ENCODE results near the gene RAB7B. TPM values are rescaled to one million over a fixed set of nuclear protein-coding genes. Genes with fewer than 3 reads are reported as not detected.

RAB7B gene
- total and polyA plus RNA-seq, 2 donors (not counting 1 experiment from before 2014, with no cell fraction given): 9.1 to 15.5 TPM

DNA sequence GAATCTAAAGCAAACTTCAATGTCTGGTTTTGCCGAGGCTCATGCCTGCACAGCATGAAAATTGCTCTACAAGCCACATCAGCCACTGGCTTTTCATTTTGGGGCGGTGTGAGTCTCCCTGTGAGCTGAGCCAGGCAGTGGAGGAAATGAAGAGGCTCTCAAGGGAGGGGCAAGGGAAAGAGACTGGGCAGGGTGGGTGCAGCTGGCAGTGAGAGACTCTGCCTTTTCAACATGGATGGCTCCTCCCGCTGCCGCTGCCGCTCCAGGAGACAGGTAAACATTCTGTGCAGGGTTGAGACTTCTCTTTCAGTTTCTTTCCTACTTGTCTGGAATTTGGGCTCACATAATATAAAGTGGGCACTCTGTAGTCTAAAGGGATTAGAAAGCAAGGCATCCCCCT, 31.8 kb upstream of the RAB7B start:
- peaks cover 19% of the 10 kb centered on the region for H3K27me3 ChIP-seq (ENCODE audit: control insufficient read depth, insufficient read depth, low read length)
- no peaks in the 10 kb centered on the region for H3K9me3 ChIP-seq (ENCODE audit: control insufficient read depth, insufficient read depth, low read depth, low read length)
- H3K79me2 ChIP-seq (ENCODE audit: control insufficient read depth, insufficient read depth, low read length): no peaks in the 10 kb centered on the region
- DNase-seq (ENCODE audit: low read depth in 2 of 2): no peak
- H3K4me2 ChIP-seq (ENCODE audit: extremely low read depth, insufficient read depth, low read length): no peak overlapping the region
- no peak overlapping the region for H2AFZ ChIP-seq (ENCODE audit: low read length)
- TF ChIP-seq EZH2 (IDR thresholded peaks at IDR 0.05; ENCODE audit: low read length, missing control alignments) (no peak), CTCF (conservative IDR thresholded peaks at IDR 0.05 in 1 of 2, IDR thresholded peaks at IDR 0.05 in 1 of 2; ENCODE audit: low read depth in 1 of 2, low read length in 2 of 2) (no peak)
- no peaks in the 10 kb centered on the region for H4K20me1 ChIP-seq (ENCODE audit: control insufficient read depth, extremely low read depth, insufficient read depth, low read length)
- H3K27ac ChIP-seq (ENCODE audit: insufficient read depth, low read length): no peak overlapping the region
- H3K4me3 ChIP-seq (replicated peaks in 1 of 4; ENCODE audit: control extremely low read depth in 1 of 4, insufficient read depth in 1 of 4, low read depth in 3 of 4, low read length in 4 of 4): no peak overlapping the region
- H3K36me3 ChIP-seq (ENCODE audit: control insufficient read depth, insufficient read depth, low read length): no peaks in the 10 kb centered on the region
- no peak overlapping the region for H3K9ac ChIP-seq (ENCODE audit: insufficient read depth, low read length)
- H3K4me1 ChIP-seq (ENCODE audit: control insufficient read depth, extremely low read depth, insufficient read depth, low read length): no peaks in the 10 kb centered on the region

GRCh38 chr1:206032380-206033140, 29.4 kb upstream of the RAB7B start:
- no peaks in the 10 kb centered on the region for H3K4me1 ChIP-seq (ENCODE audit: control insufficient read depth, extremely low read depth, insufficient read depth, low read length)
- no peak overlapping the region for H2AFZ ChIP-seq (ENCODE audit: low read length)
- H3K9ac ChIP-seq (ENCODE audit: insufficient read depth, low read length): no peak overlapping the region
- H4K20me1 ChIP-seq (ENCODE audit: control insufficient read depth, extremely low read depth, insufficient read depth, low read length): no peaks in the 10 kb centered on the region
- H3K27me3 ChIP-seq (ENCODE audit: control insufficient read depth, insufficient read depth, low read length): peaks cover 22% of the 10 kb centered on the region
- TF ChIP-seq CTCF (conservative IDR thresholded peaks at IDR 0.05 in 1 of 2, IDR thresholded peaks at IDR 0.05 in 1 of 2; ENCODE audit: low read depth in 1 of 2, low read length in 2 of 2): no peak
- TF ChIP-seq EZH2 (IDR thresholded peaks at IDR 0.05; ENCODE audit: low read length, missing control alignments): no peak
- H3K27ac ChIP-seq (ENCODE audit: insufficient read depth, low read length): no peak overlapping the region
- no peak overlapping the region for H3K4me2 ChIP-seq (ENCODE audit: extremely low read depth, insufficient read depth, low read length)
- H3K79me2 ChIP-seq (ENCODE audit: control insufficient read depth, insufficient read depth, low read length): no peaks in the 10 kb centered on the region
- H3K4me3 ChIP-seq (replicated peaks in 1 of 4; ENCODE audit: control extremely low read depth in 1 of 4, insufficient read depth in 1 of 4, low read depth in 3 of 4, low read length in 4 of 4): no peak overlapping the region
- H3K36me3 ChIP-seq (ENCODE audit: control insufficient read depth, insufficient read depth, low read length): no peaks in the 10 kb centered on the region
- peak in 1 of 2 donors; percentile 6 for DNase-seq (ENCODE audit: low read depth in 2 of 2)
- no peaks in the 10 kb centered on the region for H3K9me3 ChIP-seq (ENCODE audit: control insufficient read depth, insufficient read depth, low read depth, low read length)

DNA sequence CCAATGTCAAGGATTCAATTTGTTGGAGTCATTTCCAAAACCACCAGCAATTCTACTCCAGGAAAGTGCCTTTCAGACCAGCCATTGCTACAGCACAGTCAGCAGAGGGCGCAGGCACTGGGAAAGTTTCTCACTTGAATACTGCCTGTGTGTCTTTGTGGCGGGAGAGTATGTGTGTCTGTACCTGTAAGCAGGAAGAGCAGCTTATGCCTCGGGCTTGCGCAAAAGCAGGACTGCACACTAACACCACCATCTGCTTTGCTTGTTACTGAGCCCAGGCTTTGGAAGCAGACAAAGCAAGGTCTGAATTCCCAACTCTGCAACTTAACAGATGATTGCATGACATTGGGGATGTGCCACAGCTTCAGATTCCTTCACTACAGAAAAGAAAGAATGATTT, 27.5 kb upstream of the RAB7B start:
- H3K4me1 ChIP-seq (ENCODE audit: control insufficient read depth, extremely low read depth, insufficient read depth, low read length): no peaks in the 10 kb centered on the region
- no peak overlapping the region for H3K9ac ChIP-seq (ENCODE audit: insufficient read depth, low read length)
- H4K20me1 ChIP-seq (ENCODE audit: control insufficient read depth, extremely low read depth, insufficient read depth, low read length): no peaks in the 10 kb centered on the region
- H3K36me3 ChIP-seq (ENCODE audit: control insufficient read depth, insufficient read depth, low read length): no peaks in the 10 kb centered on the region
- no peak overlapping the region for H3K4me2 ChIP-seq (ENCODE audit: extremely low read depth, insufficient read depth, low read length)
- DNase-seq (ENCODE audit: low read depth in 2 of 2): peak; percentile 58 to 64
- H3K27me3 ChIP-seq (ENCODE audit: control insufficient read depth, insufficient read depth, low read length): peaks cover 20% of the 10 kb centered on the region
- H2AFZ ChIP-seq (ENCODE audit: low read length): no peak overlapping the region
- no peaks in the 10 kb centered on the region for H3K79me2 ChIP-seq (ENCODE audit: control insufficient read depth, insufficient read depth, low read length)
- H3K4me3 ChIP-seq (replicated peaks in 1 of 4; ENCODE audit: control extremely low read depth in 1 of 4, insufficient read depth in 1 of 4, low read depth in 3 of 4, low read length in 4 of 4): no peak overlapping the region
- TF ChIP-seq EZH2 (IDR thresholded peaks at IDR 0.05; ENCODE audit: low read length, missing control alignments) (no peak), CTCF (conservative IDR thresholded peaks at IDR 0.05 in 1 of 2, IDR thresholded peaks at IDR 0.05 in 1 of 2; ENCODE audit: low read depth in 1 of 2, low read length in 2 of 2) (peak; percentile 95 to 97)
- no peak overlapping the region for H3K27ac ChIP-seq (ENCODE audit: insufficient read depth, low read length)
- H3K9me3 ChIP-seq (ENCODE audit: control insufficient read depth, insufficient read depth, low read depth, low read length): no peaks in the 10 kb centered on the region
